HG02970 (cell line): Measurements from ENCODE around the gene COA7.
A peak's percentile ranks its signal among the peaks of the same experiment; 100 is the strongest.
"Not testable (repeated sequence)": the region's sequence is repeated elsewhere in the genome, so short reads cannot be mapped to it uniquely, and the experiment has no call there.

Experiments used
- ATAC-seq: cut with Tn5 transposase; IDR thresholded peaks from one replicate; pipeline ENCODE4 v1.9.1; 2021; ENCODE audit warnings: mild to moderate bottlenecking, moderate library complexity, moderate number of reproducible peaks; ENCODE audit not compliant: unreplicated experiment, low FRiP score

The COA7 gene

GRCh38 chr1:52697795-52698674, at the start of gene COA7:
Gene COA7, minus strand, starts transcription at chr1:52698347. Its CDS starts 21 bp downstream, at chr1:52698326.
- peak; percentile 48 for ATAC-seq

DNA sequence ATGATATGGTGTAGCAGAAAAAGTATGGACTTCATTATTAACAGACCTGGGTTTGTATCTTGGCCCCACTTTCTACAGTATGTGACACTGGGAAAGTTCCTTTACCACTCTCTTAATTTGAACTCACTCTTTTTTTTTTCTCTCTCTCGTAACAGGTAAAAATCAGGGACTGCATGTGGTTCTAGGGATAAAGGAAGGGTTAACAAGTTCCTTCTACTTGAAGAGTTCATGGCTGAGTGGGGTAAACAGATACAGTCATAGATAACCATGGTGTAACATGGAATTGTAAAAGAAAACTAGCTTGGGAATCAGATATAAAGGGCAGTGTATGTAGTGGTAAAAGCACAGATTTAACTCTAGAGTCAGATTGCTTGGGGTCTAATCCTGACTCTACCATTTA, 49.3 kb upstream of the COA7 start:
- ATAC-seq: no peak

DNA sequence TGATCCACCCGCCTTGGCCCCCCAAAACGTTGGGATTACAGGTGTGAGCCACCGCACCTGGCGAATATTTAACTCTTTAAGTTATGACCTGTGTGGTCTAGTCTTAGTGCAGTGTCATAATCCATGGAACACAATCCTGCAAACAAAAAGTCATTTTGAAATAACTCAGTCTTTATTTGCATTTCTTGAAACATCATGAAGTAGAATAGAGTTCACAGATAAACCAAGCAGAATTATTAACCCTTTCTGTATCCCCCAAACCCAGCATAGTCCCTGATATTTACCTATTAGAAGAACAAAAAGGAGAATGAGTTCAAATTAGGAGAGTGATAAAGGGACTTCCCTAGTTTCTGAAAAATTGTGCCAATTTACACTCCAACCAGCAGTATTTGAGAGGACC, 48.0 kb upstream of the COA7 start:
- no peak for ATAC-seq

- ATAC-seq: no peak
These were observed 43.1 kb upstream of the COA7 start for GRCh38 chr1:52741259-52741658.

DNA sequence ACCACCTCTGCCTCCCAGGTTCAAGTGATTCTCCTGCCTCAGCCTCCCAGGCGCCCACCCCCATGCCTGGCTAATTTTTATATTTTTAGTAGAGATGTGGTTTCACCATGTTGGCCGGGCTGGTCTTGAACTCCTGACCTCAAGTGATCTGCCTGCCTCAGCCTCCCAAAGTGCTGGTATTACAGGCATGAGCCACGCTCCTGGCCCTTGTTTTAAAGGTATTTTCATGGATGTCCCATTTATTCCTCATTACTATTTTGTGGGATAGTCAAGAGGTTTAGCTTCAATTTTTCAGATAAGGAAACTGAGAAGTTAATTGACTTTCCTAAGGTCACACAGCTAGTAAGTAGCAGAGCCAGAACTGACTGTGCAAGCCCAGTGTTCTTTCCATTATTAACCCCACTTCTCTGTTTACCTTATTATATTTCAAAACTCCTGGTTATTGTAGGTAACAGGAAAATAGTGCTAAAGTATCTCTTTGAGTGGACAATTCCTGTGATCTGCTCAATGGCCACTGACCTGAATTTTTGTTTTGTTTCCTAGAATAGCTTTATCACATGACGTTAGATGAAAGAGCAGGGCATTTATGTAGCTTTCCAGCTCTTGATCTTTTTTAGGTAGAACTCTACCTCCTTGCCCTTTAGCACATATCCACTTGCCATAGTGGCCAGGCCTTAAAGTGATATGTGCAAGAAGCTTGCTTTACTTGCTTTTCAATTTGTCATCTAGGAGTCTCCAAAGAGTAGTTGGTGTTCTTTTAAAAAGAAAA, 41.7 kb upstream of the COA7 start:
- ATAC-seq: no peak

DNA sequence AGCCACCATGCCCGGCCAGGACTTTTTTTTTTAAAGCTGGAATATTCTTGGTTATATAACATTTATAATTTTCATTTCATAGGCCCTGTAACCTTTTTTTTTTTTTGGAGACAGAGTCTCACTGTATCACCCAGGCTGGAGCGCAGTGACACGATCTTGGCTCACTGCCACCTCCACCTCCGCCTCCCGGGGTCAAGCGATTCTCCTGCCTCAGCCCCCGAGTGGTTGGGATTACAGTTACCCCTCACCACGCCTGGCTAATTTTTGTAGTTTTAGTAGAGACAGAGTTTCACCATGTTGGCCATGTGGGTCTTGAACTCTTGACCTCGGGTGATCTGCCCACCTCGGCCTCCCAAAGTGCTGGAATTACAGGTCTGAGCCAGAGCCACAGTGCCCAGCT, 40.7 kb upstream of the COA7 start:
- ATAC-seq: no peak

- no peak for ATAC-seq
These were observed 40.0 kb upstream of the COA7 start for GRCh38 chr1:52738148-52738547.

DNA sequence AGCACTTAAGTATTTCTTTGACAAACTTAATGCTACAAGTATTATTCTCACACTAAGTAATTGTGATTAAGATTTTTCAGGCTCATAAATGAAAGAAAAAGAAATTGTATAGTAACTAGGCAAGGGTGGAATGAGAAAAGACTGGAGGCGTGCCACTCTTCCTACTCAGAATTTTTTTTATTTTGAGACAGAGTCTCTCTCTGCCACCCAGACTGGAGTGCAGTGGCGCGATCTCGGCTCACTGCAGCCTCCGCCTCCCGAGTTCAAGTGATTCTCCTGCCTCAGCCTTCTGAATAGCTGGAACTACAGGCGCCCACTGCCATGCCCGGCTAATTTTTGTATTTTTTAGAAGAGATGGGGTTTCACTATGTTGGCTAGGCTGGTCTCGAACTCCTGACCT, 37.2 kb upstream of the COA7 start:
- not testable (repeated sequence) for ATAC-seq

- no peak for ATAC-seq
These were observed 35.2 kb upstream of the COA7 start for GRCh38 chr1:52733368-52733767.

DNA sequence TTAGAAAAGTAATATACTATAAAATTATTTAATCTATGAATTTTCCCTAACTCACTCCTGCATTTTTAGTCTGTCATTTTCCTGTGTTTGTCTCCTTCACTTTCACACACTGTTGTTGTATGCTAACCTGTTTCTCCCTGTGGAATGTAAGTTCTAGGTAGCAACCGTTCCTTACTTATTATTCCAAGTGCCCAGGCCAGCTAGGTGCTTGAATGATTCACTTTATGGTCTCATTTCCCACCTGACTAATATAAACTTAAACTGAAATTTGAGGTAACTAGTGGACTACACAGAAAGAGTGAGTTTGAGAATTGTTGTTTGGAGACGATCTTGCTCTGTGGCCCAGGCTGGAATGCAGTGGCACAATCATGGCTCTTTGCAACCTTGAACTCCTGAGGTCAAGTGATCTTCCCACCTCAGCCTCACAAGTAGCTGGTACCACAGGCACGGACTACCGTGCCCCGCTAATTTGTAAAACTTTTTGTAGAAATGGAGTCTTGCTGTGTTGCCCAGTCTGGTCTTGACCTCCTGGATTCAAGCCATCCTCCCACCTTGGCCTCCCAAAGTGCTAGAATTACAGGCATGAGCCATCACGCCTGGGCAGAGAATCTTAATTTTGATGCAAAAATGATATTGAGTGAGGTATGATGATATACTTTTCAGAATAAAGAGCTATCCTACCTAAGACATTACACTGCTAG, 30.0 kb upstream of the COA7 start:
- no peak for ATAC-seq

DNA sequence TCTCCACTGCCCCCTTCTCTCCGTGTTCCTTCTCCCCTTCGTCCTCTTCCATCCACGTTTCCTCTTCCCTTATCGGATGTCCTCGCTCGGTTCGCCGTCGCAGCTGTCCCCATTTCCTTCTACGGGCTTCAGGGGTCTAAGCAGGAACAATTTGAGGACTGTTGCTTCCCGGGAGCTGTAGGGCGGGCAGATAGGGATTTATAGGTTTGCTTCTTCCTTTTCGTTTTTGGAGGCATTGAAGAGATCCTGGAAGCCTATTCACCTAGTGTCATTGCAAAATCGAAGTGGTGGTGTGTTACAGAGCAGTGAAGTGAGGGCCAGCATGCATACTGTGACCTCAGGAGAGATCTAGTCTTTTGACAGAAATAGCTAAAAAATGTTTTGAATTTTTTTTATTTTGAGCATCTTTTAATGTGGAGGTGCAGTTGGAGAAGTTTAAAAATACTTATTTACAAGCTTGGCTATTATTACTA, 29.0 kb upstream of the COA7 start:
- ATAC-seq: no peak

DNA sequence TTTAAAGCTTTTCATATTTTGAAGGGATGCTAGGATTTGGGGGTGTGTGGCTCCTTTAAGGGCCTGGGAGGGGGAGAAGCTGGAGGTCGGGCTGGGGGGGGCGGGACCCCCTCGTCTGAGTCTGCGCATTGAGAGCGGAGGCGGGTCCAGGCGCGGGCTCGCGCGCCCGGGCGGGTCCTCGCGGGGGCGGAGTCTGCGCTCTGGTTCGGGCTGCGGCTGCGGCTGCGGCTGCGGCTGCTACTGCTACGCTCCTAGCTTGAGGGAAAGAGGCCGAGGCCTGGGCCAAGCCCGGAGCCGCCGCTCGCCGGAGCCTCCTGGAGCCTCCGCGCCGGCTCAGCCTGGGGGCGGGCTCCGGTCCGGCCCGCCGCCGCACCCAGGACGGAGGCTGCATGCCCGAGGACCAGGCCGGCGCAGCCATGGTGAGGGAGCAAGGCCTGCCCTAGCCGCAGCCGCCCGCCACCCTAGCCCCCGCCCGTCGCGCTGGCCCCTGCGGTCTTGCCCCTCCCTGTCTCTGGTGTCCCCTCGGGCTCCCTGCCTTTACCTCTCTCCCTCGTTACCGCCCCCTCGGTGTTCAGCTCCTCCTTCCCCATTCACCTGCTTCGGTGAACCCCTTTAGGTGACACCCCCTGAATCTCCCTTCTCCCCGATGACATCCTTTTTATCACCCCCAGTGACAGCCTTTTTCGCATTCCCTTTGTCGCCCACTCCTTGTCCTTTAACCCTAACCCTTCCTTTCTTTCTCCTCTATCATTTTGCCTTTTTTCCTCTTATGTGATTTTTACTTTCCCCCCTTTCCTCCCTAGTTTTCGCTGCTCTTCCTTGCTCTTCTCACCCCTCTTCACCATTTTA, 28.3 kb upstream of the COA7 start, which contains the start of gene ZYG11B:
ZYG11B (plus strand) TSS at position 189 of the 849 bp plus-strand sequence; CDS start at position 390, 201 bp downstream.
- ATAC-seq: peak; percentile 93

- peak; percentile 16 for ATAC-seq
These were observed 27.7 kb upstream of the COA7 start for GRCh38 chr1:52725903-52726264.

DNA sequence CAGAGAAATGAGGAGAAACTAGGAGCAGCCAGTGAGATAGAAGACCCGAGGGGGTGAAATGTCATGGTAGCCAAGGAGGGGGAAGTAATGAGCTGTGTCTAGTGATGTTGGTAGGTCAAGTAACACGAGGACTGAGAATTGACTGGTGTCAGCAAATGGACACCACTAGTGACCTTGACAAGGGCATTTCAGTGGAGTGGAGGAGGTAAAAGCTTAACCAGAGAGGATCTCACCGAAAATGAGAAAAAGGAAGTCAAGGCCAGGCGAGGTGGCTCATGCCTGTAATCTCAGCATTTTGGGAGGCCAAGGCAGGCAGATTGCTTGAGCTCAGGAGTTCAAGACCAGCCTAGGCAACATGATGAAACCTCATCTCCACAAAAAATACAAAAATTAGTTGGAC, 25.1 kb upstream of the COA7 start:
- ATAC-seq: no peak

GRCh38 chr1:52715296-52715695, 17.1 kb upstream of the COA7 start:
- ATAC-seq: not testable (repeated sequence)

GRCh38 chr1:52713590-52713989, 15.4 kb upstream of the COA7 start:
- ATAC-seq: no peak

- ATAC-seq: no peak
These were observed 10.9 kb upstream of the COA7 start for GRCh38 chr1:52709016-52709415.

- ATAC-seq: no peak
These were observed 9.9 kb upstream of the COA7 start for GRCh38 chr1:52707927-52708655.
